HG03342 (cell line): ENCODE measurements around the gene TOMM70.
A peak's percentile ranks its signal among the peaks of the same experiment; 100 is the strongest.
"Not testable (repeated sequence)": the region's sequence is repeated elsewhere in the genome, so short reads cannot be mapped to it uniquely, and the experiment has no call there.

Experiments used
- ATAC-seq: cut with Tn5 transposase; IDR thresholded peaks from one replicate; pipeline ENCODE4 v1.9.1; 2021; ENCODE audit warnings: mild to moderate bottlenecking, moderate library complexity; ENCODE audit not compliant: unreplicated experiment

The TOMM70 gene

GRCh38 chr3:100329800-100330489 is 70.9 kb downstream of the TOMM70 start:
- no peak for ATAC-seq

DNA sequence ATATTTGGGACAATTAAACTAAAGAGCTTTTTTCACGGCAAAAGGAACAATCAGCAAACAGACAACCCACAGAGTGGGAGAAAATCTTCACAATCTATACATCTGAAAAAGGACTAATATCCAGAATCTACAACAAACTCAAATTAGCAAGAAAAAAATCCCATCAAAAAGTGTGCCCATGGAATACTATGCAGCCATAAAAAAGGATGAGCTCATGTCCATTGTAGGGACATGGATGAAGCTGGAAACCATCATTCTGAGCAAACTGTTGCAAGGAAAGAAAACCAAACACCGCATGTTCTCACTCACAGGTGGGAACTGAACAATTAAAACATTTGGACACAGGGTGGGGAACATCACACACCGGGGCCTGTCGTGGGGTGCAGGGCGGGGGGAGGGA is 73.5 kb downstream of the TOMM70 start:
- ATAC-seq = not testable (repeated sequence)

DNA sequence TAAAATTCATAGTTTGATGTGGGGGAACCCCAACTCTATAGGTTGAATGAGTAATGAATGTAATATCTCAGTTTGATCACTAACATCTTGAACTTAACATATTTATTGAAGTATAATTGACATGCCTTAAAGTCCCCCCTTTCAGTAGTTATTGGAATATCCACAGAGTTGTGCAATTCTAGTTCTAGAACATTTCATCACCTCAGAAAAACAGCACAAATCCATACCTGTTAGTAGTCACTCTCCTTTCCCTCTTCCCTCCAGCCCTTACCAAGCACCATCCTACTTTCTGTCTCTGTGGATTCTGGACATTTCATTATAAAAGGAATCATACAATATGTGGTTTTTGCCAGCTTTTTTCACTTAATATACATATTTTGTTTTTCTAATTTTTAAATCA is 75.1 kb downstream of the TOMM70 start:
- no peak for ATAC-seq

DNA sequence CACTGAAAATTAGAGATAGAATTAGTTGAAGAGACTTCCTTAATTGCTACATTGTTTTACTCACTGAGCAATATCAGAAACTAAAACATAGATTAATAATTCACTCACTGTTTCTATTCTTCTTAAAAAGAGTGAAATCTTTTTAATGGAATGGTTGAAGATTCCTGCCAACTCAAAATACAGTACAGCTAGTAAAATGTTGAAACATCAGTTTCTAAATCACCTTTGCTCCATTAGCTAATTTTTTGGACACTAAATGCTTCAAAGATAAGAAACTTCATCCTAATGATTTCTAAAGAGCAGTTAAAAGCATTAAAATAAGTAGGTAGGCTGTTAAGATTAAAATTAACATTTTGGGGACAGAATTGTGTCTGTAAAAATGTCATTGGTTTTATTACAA is 76.8 kb downstream of the TOMM70 start:
- ATAC-seq = no peak

DNA sequence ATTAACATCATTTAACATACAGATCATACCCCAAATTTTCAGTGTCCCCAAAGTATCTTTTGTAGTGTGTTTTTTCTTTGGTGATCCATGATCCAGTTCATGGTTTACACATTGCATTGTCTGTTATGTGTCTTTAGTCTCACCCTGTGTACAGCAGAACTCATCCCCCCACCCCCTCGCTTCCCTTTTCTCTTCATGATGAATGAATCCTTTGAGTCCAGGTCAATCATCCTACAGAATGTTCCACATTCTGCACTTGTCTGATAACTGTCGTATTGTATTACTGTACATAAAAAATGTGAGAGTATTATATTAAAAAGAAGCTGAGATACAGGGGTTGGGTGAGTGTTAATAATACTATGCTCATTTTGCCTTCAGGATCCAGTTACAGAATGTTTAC is 80.9 kb downstream of the TOMM70 start:
- no peak for ATAC-seq

DNA sequence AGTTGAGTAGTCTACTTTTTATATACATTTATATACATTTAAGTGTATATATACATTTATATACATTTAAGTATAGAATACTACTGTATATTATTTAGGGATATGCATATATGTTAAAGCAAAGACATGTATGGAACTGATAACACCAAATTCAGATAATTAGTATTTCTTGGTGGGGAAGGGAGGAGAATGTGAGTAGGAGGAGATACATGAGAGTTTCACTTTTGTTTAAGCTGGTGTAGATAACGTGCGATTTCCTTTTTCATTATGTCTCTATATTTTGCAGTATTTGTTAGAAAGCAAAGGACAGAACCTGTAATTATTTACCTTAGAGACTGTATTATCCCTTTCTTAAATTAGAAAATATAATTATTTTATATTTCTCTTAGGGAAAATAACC is 83.0 kb downstream of the TOMM70 start:
- ATAC-seq = no peak

GRCh38 chr3:100316641-100317069 is 84.2 kb downstream of the TOMM70 start:
- peak; percentile 88 for ATAC-seq
